ENCODE results near the gene MRPL19. TPM values are rescaled to one million over a fixed set of nuclear protein-coding genes. Genes with fewer than 3 reads are reported as not detected.

MRPL19 gene
- total RNA-seq, 1 experiment from 2014 or later: 65.3 TPM

DNA sequence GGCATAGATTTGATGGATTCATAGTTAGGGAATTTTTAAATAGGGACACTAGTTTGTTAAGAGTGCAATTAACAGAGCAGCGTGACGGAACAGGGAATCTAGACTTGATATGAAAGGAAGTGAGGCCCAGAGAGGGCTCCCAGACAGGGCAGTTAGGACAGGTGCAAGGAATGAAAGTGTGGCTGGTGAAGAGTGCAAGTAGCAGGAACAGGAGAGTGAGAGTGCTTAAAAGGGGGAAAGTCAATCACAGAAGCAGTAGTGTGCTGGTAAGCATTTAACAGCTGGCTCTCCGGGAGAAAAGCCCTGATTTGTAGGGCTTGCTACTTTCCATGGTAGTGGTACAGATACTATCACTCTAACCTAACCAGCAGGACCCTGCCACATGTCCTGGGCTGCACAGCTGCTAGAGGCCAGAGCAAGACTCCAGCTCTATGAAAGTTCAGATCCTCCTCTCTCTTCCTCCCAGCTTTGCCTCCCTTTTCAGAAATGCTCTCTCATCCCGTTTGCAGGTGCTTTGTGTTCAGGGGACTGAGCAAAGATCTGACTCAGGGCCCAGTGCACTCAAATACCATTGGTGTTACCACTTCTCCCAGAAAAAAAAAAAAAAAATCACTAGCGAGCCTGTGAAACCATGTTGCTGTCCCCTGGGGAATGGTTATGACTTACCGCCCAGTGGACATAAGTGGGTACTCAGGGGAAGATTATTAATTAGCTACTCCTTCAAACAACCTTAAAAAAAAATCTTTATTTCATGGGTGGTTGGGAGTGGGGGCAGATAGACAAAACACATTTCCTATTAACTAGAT lies 82.2 kb downstream of the MRPL19 start:
- ChIA-PET CTCF (no interaction called here), RAD21 (ENCODE audit: low non-redundant PET in 1 of 2, low total read pairs in 2 of 2, uncharacterized antibody in 2 of 2, unreplicated experiment in 2 of 2) (no interaction called here), POLR2A (no interaction called here)
- H3K9ac ChIP-seq (ENCODE audit: low read length): no peak overlapping the region
- H3K79me2 ChIP-seq (ENCODE audit: insufficient read depth, low read length): no peaks in the 10 kb centered on the region
- no peak for ATAC-seq
- no peaks in the 10 kb centered on the region for H3K4me1 ChIP-seq (ENCODE audit: control insufficient read depth in 1 of 2, insufficient read depth in 2 of 2, low read length in 2 of 2)
- DNase-seq (ENCODE audit: low read depth, low spot score): no peak
- peaks cover 21% of the 10 kb centered on the region; the same call in 1 of the 2 replicates for H3K27me3 ChIP-seq (ENCODE audit: insufficient read depth, low read length)
- H3K4me3 ChIP-seq (replicated peaks in 1 of 2; ENCODE audit: low read depth in 1 of 2, low read length in 2 of 2): no peak overlapping the region
- H4K20me1 ChIP-seq (ENCODE audit: insufficient read depth): no peaks in the 10 kb centered on the region
- H3K27ac ChIP-seq (ENCODE audit: low read depth, low read length): no peak overlapping the region
- H3K9me2 ChIP-seq (ENCODE audit: insufficient read depth): no peaks in the 10 kb centered on the region
- BruUV-seq (replicated peaks): no TSS peak
- H3K36me3 ChIP-seq (ENCODE audit: control insufficient read depth in 1 of 2, insufficient read depth in 2 of 2, low read length in 2 of 2): no peaks in the 10 kb centered on the region
- no peak for TF ChIP-seq POLR2AphosphoS5 (IDR thresholded peaks at IDR 0.05; ENCODE audit: low read depth, low read length)
- no peak for TF ChIP-seq CBX3 (IDR thresholded peaks at IDR 0.05; ENCODE audit: low read depth)
- TF ChIP-seq, protein P1, sequence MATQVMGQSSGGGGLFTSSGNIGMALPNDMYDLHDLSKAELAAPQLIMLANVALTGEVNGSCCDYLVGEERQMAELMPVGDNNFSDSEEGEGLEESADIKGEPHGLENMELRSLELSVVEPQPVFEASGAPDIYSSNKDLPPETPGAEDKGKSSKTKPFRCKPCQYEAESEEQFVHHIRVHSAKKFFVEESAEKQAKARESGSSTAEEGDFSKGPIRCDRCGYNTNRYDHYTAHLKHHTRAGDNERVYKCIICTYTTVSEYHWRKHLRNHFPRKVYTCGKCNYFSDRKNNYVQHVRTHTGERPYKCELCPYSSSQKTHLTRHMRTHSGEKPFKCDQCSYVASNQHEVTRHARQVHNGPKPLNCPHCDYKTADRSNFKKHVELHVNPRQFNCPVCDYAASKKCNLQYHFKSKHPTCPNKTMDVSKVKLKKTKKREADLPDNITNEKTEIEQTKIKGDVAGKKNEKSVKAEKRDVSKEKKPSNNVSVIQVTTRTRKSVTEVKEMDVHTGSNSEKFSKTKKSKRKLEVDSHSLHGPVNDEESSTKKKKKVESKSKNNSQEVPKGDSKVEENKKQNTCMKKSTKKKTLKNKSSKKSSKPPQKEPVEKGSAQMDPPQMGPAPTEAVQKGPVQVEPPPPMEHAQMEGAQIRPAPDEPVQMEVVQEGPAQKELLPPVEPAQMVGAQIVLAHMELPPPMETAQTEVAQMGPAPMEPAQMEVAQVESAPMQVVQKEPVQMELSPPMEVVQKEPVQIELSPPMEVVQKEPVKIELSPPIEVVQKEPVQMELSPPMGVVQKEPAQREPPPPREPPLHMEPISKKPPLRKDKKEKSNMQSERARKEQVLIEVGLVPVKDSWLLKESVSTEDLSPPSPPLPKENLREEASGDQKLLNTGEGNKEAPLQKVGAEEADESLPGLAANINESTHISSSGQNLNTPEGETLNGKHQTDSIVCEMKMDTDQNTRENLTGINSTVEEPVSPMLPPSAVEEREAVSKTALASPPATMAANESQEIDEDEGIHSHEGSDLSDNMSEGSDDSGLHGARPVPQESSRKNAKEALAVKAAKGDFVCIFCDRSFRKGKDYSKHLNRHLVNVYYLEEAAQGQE (IDR thresholded peaks at IDR 0.05; ENCODE audit: low read depth): no peak
- no peaks in the 10 kb centered on the region for H3K9me3 ChIP-seq (ENCODE audit: control insufficient read depth in 1 of 2, insufficient read depth in 1 of 2, low read depth in 1 of 2, low read length in 2 of 2)
- intact Hi-C loops (cut with micrococcal nuclease): no loop called here
- H2AFZ ChIP-seq (ENCODE audit: low read depth, low read length, poor library complexity, severe bottlenecking): no peak overlapping the region
- H3K4me2 ChIP-seq (ENCODE audit: low read length): no peak overlapping the region

DNA sequence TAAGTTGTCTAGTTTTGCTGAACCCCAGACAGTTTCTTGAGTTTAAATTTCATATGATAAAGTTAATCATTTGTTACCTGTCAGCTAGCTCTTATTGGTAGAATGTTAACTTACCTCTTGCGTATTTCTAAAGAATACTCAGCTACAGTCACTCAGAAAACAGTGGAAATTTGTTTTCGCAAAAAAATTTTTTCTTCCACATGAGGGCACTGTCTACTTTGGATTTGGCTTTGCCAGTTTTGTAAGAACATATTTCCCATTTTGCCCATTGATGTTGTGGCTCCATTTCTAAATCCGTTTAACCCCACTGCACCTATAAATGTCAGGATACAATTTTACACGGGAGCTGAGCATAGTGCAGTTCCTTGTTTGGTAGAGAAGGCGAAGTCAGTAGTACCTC lies 83.3 kb downstream of the MRPL19 start:
- RAD21 ChIA-PET (ENCODE audit: low non-redundant PET in 1 of 2, low total read pairs in 2 of 2, uncharacterized antibody in 2 of 2, unreplicated experiment in 2 of 2): no interaction called here
- TF ChIP-seq ZNF274 (IDR thresholded peaks at IDR 0.05; ENCODE audit: low read depth, low read length): no peak
- TF ChIP-seq ZFX (IDR thresholded peaks at IDR 0.05): no peak
- no peak for TF ChIP-seq SIN3A (IDR thresholded peaks at IDR 0.05; ENCODE audit: low read depth)
- TF ChIP-seq, protein P2, sequence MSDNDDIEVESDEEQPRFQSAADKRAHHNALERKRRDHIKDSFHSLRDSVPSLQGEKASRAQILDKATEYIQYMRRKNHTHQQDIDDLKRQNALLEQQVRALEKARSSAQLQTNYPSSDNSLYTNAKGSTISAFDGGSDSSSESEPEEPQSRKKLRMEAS (IDR thresholded peaks at IDR 0.05): no peak
- TF ChIP-seq EZH2 (IDR thresholded peaks at IDR 0.05): no peak
- no peak for TF ChIP-seq YY1 (IDR thresholded peaks at IDR 0.05; ENCODE audit: extremely low read depth, insufficient replicate concordance, low read depth, low read length)
- TF ChIP-seq, protein P3, sequence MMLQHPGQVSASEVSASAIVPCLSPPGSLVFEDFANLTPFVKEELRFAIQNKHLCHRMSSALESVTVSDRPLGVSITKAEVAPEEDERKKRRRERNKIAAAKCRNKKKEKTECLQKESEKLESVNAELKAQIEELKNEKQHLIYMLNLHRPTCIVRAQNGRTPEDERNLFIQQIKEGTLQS (IDR thresholded peaks at IDR 0.05): no peak
- TF ChIP-seq POLR2AphosphoS5 (IDR thresholded peaks at IDR 0.05; ENCODE audit: low read depth, low read length): no peak
- TF ChIP-seq, protein P4, sequence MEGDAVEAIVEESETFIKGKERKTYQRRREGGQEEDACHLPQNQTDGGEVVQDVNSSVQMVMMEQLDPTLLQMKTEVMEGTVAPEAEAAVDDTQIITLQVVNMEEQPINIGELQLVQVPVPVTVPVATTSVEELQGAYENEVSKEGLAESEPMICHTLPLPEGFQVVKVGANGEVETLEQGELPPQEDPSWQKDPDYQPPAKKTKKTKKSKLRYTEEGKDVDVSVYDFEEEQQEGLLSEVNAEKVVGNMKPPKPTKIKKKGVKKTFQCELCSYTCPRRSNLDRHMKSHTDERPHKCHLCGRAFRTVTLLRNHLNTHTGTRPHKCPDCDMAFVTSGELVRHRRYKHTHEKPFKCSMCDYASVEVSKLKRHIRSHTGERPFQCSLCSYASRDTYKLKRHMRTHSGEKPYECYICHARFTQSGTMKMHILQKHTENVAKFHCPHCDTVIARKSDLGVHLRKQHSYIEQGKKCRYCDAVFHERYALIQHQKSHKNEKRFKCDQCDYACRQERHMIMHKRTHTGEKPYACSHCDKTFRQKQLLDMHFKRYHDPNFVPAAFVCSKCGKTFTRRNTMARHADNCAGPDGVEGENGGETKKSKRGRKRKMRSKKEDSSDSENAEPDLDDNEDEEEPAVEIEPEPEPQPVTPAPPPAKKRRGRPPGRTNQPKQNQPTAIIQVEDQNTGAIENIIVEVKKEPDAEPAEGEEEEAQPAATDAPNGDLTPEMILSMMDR (IDR thresholded peaks at IDR 0.05 in 2 of 3, conservative IDR thresholded peaks at IDR 0.05 in 1 of 3; ENCODE audit: borderline replicate concordance in 1 of 3, insufficient read depth in 1 of 3, low read depth in 2 of 3, low read length in 2 of 3): peak; percentile 6 to 41 (median 17); a peak in 3 of 6 replicates
- peak; percentile 48 for TF ChIP-seq RAD21 (IDR thresholded peaks at IDR 0.05; ENCODE audit: low read depth)
- TF ChIP-seq CBX3 (IDR thresholded peaks at IDR 0.05; ENCODE audit: low read depth): no peak
- TF ChIP-seq EGR1 (IDR thresholded peaks at IDR 0.05; ENCODE audit: low read depth): no peak
- no peak for TF ChIP-seq ELF1 (IDR thresholded peaks at IDR 0.05; ENCODE audit: borderline replicate concordance, low read depth)
- POLR2A ChIA-PET: no interaction called here
- peaks cover 21% of the 10 kb centered on the region; the same call in 1 of the 2 replicates for H3K27me3 ChIP-seq (ENCODE audit: insufficient read depth, low read length)
- CTCF ChIA-PET: interaction anchor here (0.7 to 1.1 kb wide), 2 partner anchors 10 to 89 kb away, joined by 3 to 5 read pairs; no protein-coding TSS in a partner anchor
- no peaks in the 10 kb centered on the region for H4K20me1 ChIP-seq (ENCODE audit: insufficient read depth)
- no peak overlapping the region for H2AFZ ChIP-seq (ENCODE audit: low read depth, low read length, poor library complexity, severe bottlenecking)
- DNase-seq (ENCODE audit: low read depth, low spot score) (no peak), ATAC-seq (no peak)
- H3K9ac ChIP-seq (ENCODE audit: low read length): no peak overlapping the region
- BruUV-seq (replicated peaks): no TSS peak
- no peaks in the 10 kb centered on the region for H3K79me2 ChIP-seq (ENCODE audit: insufficient read depth, low read length)
- no peaks in the 10 kb centered on the region for H3K9me2 ChIP-seq (ENCODE audit: insufficient read depth)
- H3K4me1 ChIP-seq (ENCODE audit: control insufficient read depth in 1 of 2, insufficient read depth in 2 of 2, low read length in 2 of 2): no peaks in the 10 kb centered on the region
- no peak overlapping the region for H3K27ac ChIP-seq (ENCODE audit: low read depth, low read length)
- no peaks in the 10 kb centered on the region for H3K9me3 ChIP-seq (ENCODE audit: control insufficient read depth in 1 of 2, insufficient read depth in 1 of 2, low read depth in 1 of 2, low read length in 2 of 2)
- H3K4me3 ChIP-seq (replicated peaks in 1 of 2; ENCODE audit: low read depth in 1 of 2, low read length in 2 of 2): no peak overlapping the region
- no peaks in the 10 kb centered on the region for H3K36me3 ChIP-seq (ENCODE audit: control insufficient read depth in 1 of 2, insufficient read depth in 2 of 2, low read length in 2 of 2)
- intact Hi-C loops (cut with micrococcal nuclease): no loop called here
- H3K4me2 ChIP-seq (ENCODE audit: low read length): no peak overlapping the region

All from HCT116 (cell line).